Mesodermal cell (in vitro differentiated cells): ENCODE data around the gene TM4SF1.

Source experiments
- H3K27ac ChIP-seq: 2 replicates; pipeline ENCODE4 v1.7.0; 2013; ENCODE audit warnings: mild to moderate bottlenecking, low read depth, low read length, moderate library complexity; ENCODE audit not compliant: severe bottlenecking
- H3K36me3 ChIP-seq: 2 replicates; pipeline ENCODE4 v1.7.1; 2013; ENCODE audit warnings: mild to moderate bottlenecking, low read length, moderate library complexity; ENCODE audit not compliant: control insufficient read depth, insufficient read depth
- H3K4me1 ChIP-seq: one replicate; pipeline ENCODE4 v1.7.1; 2013; ENCODE audit warnings: mild to moderate bottlenecking, low read length; ENCODE audit not compliant: insufficient read depth, control insufficient read depth, poor library complexity, severe bottlenecking
- H3K4me3 ChIP-seq: 2 replicates; pipeline ENCODE4 v1.7.0; 2013; ENCODE audit warnings: low read length, control low read depth, mild to moderate bottlenecking; ENCODE audit not compliant: insufficient read depth, poor library complexity, severe bottlenecking; ENCODE audit errors: extremely low read depth
- H3K9me3 ChIP-seq: 2 replicates; pipeline ENCODE4 v1.7.1; 2013; ENCODE audit warnings: mild to moderate bottlenecking, low read length, moderate library complexity; ENCODE audit not compliant: control insufficient read depth
- WGBS, 2 experiments: methylation state at CpG; one replicate each; pipeline ENCODE4 v1.1.5; 2013; ENCODE audit warnings: missing lambda C conversion rate in 2 of 2; ENCODE audit not compliant: insufficient coverage in 2 of 2; 5-methylcytosine and 5-hydroxymethylcytosine counted together

Gene TM4SF1

GRCh38 chr3:149374793-149375500 lies 2.5 kb downstream of the TM4SF1 start:
- no peak overlapping the region for H3K27ac ChIP-seq
- peaks cover 33% of the 10 kb centered on the region for H3K4me1 ChIP-seq
- H3K9me3 ChIP-seq: no peaks in the 10 kb centered on the region
- peak overlapping the region; percentile 38 for H3K4me3 ChIP-seq
- WGBS, 2 experiments: 94 to 100% methylated on average over 2 of the region's 3 CpGs
- peaks cover 26% of the 10 kb centered on the region for H3K36me3 ChIP-seq

GRCh38 chr3:149374391-149374790 lies 3.1 kb downstream of the TM4SF1 start:
- peaks cover 33% of the 10 kb centered on the region for H3K4me1 ChIP-seq
- WGBS, 2 experiments: no CpG with 5 or more reads among the region's 1 CpG

GRCh38 chr3:149373235-149374125 lies 4.0 kb downstream of the TM4SF1 start:
- H3K4me1 ChIP-seq: peaks cover 35% of the 10 kb centered on the region
- no peaks in the 10 kb centered on the region for H3K9me3 ChIP-seq
- peak overlapping the region; percentile 5 for H3K27ac ChIP-seq
- no CpG with 5 or more reads among the region's 2 CpGs for WGBS, 2 experiments
- peaks cover 26% of the 10 kb centered on the region for H3K36me3 ChIP-seq
- H3K4me3 ChIP-seq: no peak overlapping the region

More at GRCh38 chr3:149374391-149374790, 3.1 kb downstream of the TM4SF1 start:
- Histone ChIP-seq H3K27ac (no peak overlapping the region), H3K9me3 (no peaks in the 10 kb centered on the region), H3K36me3 (peaks cover 26% of the 10 kb centered on the region), H3K4me3 (no peak overlapping the region)

- Histone ChIP-seq H3K9me3 (no peaks in the 10 kb centered on the region), H3K27ac (peak overlapping the region; percentile 55), H3K4me1 (peaks cover 28% of the 10 kb centered on the region), H3K4me3 (no peak overlapping the region), H3K36me3 (peaks cover 26% of the 10 kb centered on the region)
- WGBS, 2 experiments: no CpG with 5 or more reads among the region's 2 CpGs
These were observed 5.7 kb downstream of the TM4SF1 start for GRCh38 chr3:149371723-149372114.

- peak overlapping the region; percentile 55 for H3K27ac ChIP-seq
These were observed 6.3 kb downstream of the TM4SF1 start for GRCh38 chr3:149371001-149371722.

GRCh38 chr3:149369991-149370866 lies 7.2 kb downstream of the TM4SF1 start:
- WGBS, 2 experiments: 43% methylated on average over 1 of the region's 3 CpGs; no CpG with 5 or more reads in 1 of the 2 experiments

More at GRCh38 chr3:149371001-149371722, 6.3 kb downstream of the TM4SF1 start:
- Histone ChIP-seq H3K9me3 (no peaks in the 10 kb centered on the region), H3K4me3 (no peak overlapping the region), H3K36me3 (peaks cover 26% of the 10 kb centered on the region), H3K4me1 (peaks cover 29% of the 10 kb centered on the region)
- 83 to 86% methylated on average over 4 to 6 of the region's 7 CpGs for WGBS, 2 experiments

GRCh38 chr3:149368674-149369497 lies 8.6 kb downstream of the TM4SF1 start:
- 80% methylated on average over 1 of the region's 6 CpGs; no CpG with 5 or more reads in 1 of the 2 experiments for WGBS, 2 experiments
- Histone ChIP-seq H3K4me1 (peaks cover 29% of the 10 kb centered on the region), H3K27ac (peak overlapping the region; percentile 39), H3K36me3 (peaks cover 12% of the 10 kb centered on the region), H3K9me3 (no peaks in the 10 kb centered on the region), H3K4me3 (no peak overlapping the region)

More at GRCh38 chr3:149369991-149370866, 7.2 kb downstream of the TM4SF1 start:
- Histone ChIP-seq H3K4me1 (peaks cover 29% of the 10 kb centered on the region), H3K4me3 (no peak overlapping the region), H3K36me3 (peaks cover 24% of the 10 kb centered on the region), H3K27ac (peak overlapping the region; percentile 39), H3K9me3 (no peaks in the 10 kb centered on the region)

- H3K9me3 ChIP-seq: no peaks in the 10 kb centered on the region
- no peak overlapping the region for H3K4me3 ChIP-seq
- 100% methylated on average over 1 to 2 of the region's 6 CpGs for WGBS, 2 experiments
- H3K4me1 ChIP-seq: peaks cover 29% of the 10 kb centered on the region
- peaks cover 12% of the 10 kb centered on the region for H3K36me3 ChIP-seq
- peak overlapping the region; percentile 39 for H3K27ac ChIP-seq
These were observed 9.2 kb downstream of the TM4SF1 start for GRCh38 chr3:149368201-149368673.
